Kidney (tissue), 14 donors: ENCODE results near the gene NKAIN1. TPM values are rescaled to one million over a fixed set of nuclear protein-coding genes. Genes with fewer than 3 reads are reported as not detected.
"Not testable (repeated sequence)": the region's sequence is repeated elsewhere in the genome, so short reads cannot be mapped to it uniquely, and the experiment has no call there.

ENCODE experiments used
- DNase-seq, 5 donors: peaks; one replicate each; pipeline ENCODE4 v3.0.0-alpha.2; 2013 to 2020
- FAIRE-seq: peaks from 2 replicates; lab custom pipeline; 2012; peaks lifted over from hg19 to GRCh38; lab: Jason Lieb, UNC
- H3K27ac ChIP-seq, 2 donors: one replicate each; pipeline ENCODE4 v1.7.0; 2013; ENCODE audit warnings: low read depth in 2 of 2, low read length in 2 of 2, inconsistent platforms in 1 of 2
- H3K27me3 ChIP-seq: one replicate; pipeline ENCODE4 v1.7.1; 2013; ENCODE audit warnings: low read length, inconsistent platforms; ENCODE audit not compliant: control insufficient read depth, insufficient read depth
- H3K36me3 ChIP-seq, 3 donors: one replicate each; pipeline versions ENCODE4 v1.7.0 to v1.7.1; 2013; ENCODE audit warnings: low read length in 3 of 3, control low read depth in 1 of 3, inconsistent platforms in 1 of 3; ENCODE audit not compliant: insufficient read depth in 3 of 3, control insufficient read depth in 2 of 3
- H3K4me1 ChIP-seq, 3 donors: one replicate each; pipeline versions ENCODE4 v1.7.0 to v1.7.1; 2013; ENCODE audit warnings: low read length in 3 of 3, inconsistent platforms in 1 of 3, low read depth in 1 of 3; ENCODE audit not compliant: control insufficient read depth in 2 of 3, insufficient read depth in 2 of 3
- H3K4me3 ChIP-seq, 3 donors: one replicate each; pipeline versions ENCODE4 v1.7.0 to v1.8.1; 2013; ENCODE audit warnings: low read length in 3 of 3, control low read depth in 1 of 3, inconsistent platforms in 1 of 3
- H3K9ac ChIP-seq, 3 donors: one replicate each; pipeline versions ENCODE4 v1.7.0 to v1.7.1; 2013; ENCODE audit warnings: low read length in 3 of 3, control low read depth in 1 of 3, inconsistent platforms in 1 of 3
- H3K9me3 ChIP-seq, 3 donors: one replicate each; pipeline versions ENCODE4 v1.7.0 to v1.7.1; 2013; ENCODE audit warnings: low read length in 3 of 3, control low read depth in 1 of 3, inconsistent platforms in 1 of 3; ENCODE audit not compliant: control insufficient read depth in 2 of 3, insufficient read depth in 1 of 3
- intact Hi-C: fragments of 100-400 bp; cut with DNase I; formaldehyde crosslinking; loops from one replicate; pipeline ENCODE4 v1.11.1; 2022
- polyA plus RNA-seq: library from polyadenylated mRNA; stranded (reverse); fragments of 350-450 nt; fragmentation: Illumina TruSeq; extraction: RNeasy Lipid Tissue Mini Kit (QIAGEN cat#74804); gene quantifications from one replicate; pipeline ENCODE4 v1.2.3, GENCODE V29; 2014; ENCODE audit warnings: low read depth, low replicate concordance; ENCODE audit not compliant: insufficient read depth
- total RNA-seq: library from RNA; stranded (reverse); fragmentation: NEBNext Ultra II Directional; extraction: Animal tissue kit (Norgen Biotek cat#: 25700); gene quantifications from one replicate; pipeline ENCODE4 v1.2.1, GENCODE V29; 2021
- TF ChIP-seq, protein P1 (sequence below): IDR thresholded peaks from 3 replicates; pipeline ENCODE4 v1.5.1; 2012; ENCODE audit warnings: mild to moderate bottlenecking, moderate library complexity, borderline replicate concordance; ENCODE audit not compliant: insufficient read depth; ENCODE audit errors: extremely low read depth
- donor health status: control.
- donor health status: control.
- donor health status: control.
- donor health status: control.
- donor health status: control.
- donor health status: DM: yes; HTN: yes; CAD: no.
- donor health status: Normal renal cell carcinoma (clear cell type).

The NKAIN1 gene
- total and polyA plus RNA-seq, 2 donors from 2014 or later: 0.19 to 0.34 TPM

DNA sequence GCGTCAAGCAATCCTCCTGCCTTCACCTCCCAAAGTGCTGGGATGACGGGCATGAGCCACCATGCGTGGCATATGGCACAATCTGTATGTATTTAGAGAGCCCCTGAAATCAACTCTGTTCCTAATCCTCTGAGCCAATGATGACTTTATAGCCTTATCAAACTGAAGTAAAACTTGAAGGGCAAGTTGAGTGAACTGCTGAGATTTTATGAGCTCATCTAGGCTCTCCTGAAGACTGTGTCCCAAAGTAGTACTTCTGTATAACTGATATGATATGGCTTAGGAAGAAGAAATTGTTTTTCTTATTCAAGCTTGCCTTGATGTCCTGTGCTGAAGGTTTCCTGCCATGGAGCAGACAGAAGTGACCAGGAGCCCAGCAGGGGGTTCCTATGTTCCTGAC, 23.7 kb upstream of the NKAIN1 start:
- H3K36me3 ChIP-seq: peaks cover 10 to 31% (median 21%) of the 10 kb centered on the region in 3 donors
- H3K9me3 ChIP-seq: no peaks in the 10 kb centered on the region
- no peak overlapping the region for H3K4me3 ChIP-seq
- no peak for DNase-seq
- no peaks in the 10 kb centered on the region for H3K4me1 ChIP-seq
- intact Hi-C loops: no loop called here
- no peaks in the 10 kb centered on the region for H3K27me3 ChIP-seq
- TF ChIP-seq, protein P1, sequence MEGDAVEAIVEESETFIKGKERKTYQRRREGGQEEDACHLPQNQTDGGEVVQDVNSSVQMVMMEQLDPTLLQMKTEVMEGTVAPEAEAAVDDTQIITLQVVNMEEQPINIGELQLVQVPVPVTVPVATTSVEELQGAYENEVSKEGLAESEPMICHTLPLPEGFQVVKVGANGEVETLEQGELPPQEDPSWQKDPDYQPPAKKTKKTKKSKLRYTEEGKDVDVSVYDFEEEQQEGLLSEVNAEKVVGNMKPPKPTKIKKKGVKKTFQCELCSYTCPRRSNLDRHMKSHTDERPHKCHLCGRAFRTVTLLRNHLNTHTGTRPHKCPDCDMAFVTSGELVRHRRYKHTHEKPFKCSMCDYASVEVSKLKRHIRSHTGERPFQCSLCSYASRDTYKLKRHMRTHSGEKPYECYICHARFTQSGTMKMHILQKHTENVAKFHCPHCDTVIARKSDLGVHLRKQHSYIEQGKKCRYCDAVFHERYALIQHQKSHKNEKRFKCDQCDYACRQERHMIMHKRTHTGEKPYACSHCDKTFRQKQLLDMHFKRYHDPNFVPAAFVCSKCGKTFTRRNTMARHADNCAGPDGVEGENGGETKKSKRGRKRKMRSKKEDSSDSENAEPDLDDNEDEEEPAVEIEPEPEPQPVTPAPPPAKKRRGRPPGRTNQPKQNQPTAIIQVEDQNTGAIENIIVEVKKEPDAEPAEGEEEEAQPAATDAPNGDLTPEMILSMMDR: no peak
- no peak for FAIRE-seq
- H3K27ac ChIP-seq: no peak overlapping the region
- H3K9ac ChIP-seq: no peak overlapping the region

DNA sequence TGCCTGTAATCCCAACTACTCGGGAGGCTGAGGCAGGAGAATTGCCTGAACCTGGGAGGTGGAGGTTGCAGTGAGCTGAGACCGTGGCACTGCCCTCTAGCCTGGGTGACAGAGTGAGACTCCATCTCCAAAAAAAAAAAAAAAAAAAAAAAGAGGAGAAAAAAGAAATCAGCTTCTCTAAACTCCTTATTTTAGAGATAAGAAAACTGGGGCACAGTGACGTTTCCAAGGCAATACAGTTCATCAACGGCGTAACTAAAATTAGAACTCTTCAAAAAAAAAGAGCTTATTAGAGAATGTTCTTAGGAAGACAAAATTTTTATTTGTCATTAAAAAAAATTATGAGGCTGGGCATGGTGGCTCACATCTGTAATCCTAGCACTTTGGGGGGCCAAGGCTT, 22.7 kb upstream of the NKAIN1 start:
- peaks cover 10 to 35% (median 21%) of the 10 kb centered on the region in 3 donors for H3K36me3 ChIP-seq
- H3K27me3 ChIP-seq, intact Hi-C loops, H3K9ac ChIP-seq, H3K4me1 ChIP-seq, DNase-seq, H3K9me3 ChIP-seq, FAIRE-seq, H3K27ac ChIP-seq, H3K4me3 ChIP-seq: not testable (repeated sequence)

DNA sequence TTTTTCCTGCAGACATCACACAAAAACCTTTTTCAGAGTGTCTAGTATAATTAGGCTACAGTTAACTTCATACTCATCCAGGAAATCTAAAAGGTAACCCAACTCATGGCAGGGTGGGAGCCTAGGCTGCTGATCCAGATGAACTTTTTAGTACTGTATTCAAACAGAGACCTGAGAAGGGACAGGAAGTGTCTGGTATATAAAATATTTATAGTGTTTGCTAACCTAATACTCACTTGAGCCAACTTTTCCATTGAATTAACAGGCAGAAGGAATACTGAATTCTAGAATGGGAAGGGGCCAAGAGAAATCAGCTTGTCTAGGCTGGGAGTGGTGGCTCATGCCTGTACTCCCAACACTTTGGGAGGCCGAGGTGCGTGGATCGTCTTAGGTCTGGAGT, 22.2 kb upstream of the NKAIN1 start:
- intact Hi-C loops: no loop called here
- H3K27me3 ChIP-seq: no peaks in the 10 kb centered on the region

DNA sequence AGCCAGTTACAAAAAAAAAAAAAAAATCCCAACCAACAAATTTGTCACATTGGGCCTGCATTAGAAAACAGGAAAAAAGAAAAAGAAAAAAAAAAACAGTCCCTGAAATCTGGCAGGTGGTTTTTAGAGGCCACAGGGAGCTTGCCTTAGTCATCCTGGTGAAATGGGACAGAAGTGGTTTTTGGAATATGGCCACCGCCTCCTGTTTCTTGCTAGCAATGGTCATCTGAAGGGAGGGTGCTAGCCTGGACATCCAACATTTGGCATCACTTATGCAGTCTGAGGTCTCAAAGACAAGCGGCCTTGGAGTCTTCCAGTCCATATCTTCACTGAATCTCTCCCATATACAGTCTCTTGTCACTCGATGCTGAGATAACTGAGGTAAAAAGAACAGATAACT, 20.1 kb upstream of the NKAIN1 start:
- DNase-seq: no peak
- Histone ChIP-seq H3K27me3 (no peaks in the 10 kb centered on the region), H3K27ac (no peak overlapping the region), H3K9ac (no peak overlapping the region), H3K36me3 (peaks cover 8 to 25% (median 9%) of the 10 kb centered on the region in 3 donors), H3K9me3 (no peaks in the 10 kb centered on the region), H3K4me1 (no peaks in the 10 kb centered on the region), H3K4me3 (no peak overlapping the region)
- intact Hi-C loops: no loop called here
- FAIRE-seq: no peak
- TF ChIP-seq, protein P1: no peak

More for the DNA sequence above, 22.2 kb upstream of the NKAIN1 start:
- H3K36me3 ChIP-seq: peaks cover 8 to 31% (median 16%) of the 10 kb centered on the region in 3 donors
- DNase-seq: no peak
- TF ChIP-seq, protein P1: no peak
- no peak overlapping the region for H3K27ac ChIP-seq
- no peak for FAIRE-seq
- no peak overlapping the region for H3K4me3 ChIP-seq
- H3K4me1 ChIP-seq: no peaks in the 10 kb centered on the region
- no peak overlapping the region for H3K9ac ChIP-seq
- H3K9me3 ChIP-seq: no peaks in the 10 kb centered on the region
